Sciatic nerve (tissue), 2 donors: Measurements from ENCODE around the gene KLF15. TPM values are rescaled to one million over a fixed set of nuclear protein-coding genes. Genes with fewer than 3 reads are reported as not detected.

Experiments
- ATAC-seq: fragments of 200-7000 bp; cut with Tn5 transposase; one replicate; pipeline ENCODE4 v1.9.1; 2020; ENCODE audit warnings: mild to moderate bottlenecking, moderate library complexity
- DNase-seq: peaks from one replicate; pipeline ENCODE4 v3.0.0-alpha.2; 2020; ENCODE audit warnings: low spot score
- intact Hi-C: fragments of 100-400 bp; cut with DNase I; formaldehyde crosslinking; loops from one replicate; pipeline ENCODE4 v1.14.2; 2022
- total RNA-seq: library from RNA; stranded (reverse); fragmentation: NEBNext Ultra II Directional; extraction: Animal tissue kit (Norgen Biotek cat#: 25700); gene quantifications from one replicate; pipeline ENCODE4 v1.2.1, GENCODE V29; 2021
- donor health status: DM: no; HTN: no; CAD: no.
- donor health status: DM: no; HTN: no; CAD: no.

Gene KLF15
- total RNA-seq, 1 donor from 2014 or later, result 22.7 TPM

- DNase-seq (no peak), ATAC-seq (no peak)
- intact Hi-C loops, result no loop called here
Measured at GRCh38 chr3:126300001-126300760, 57.0 kb downstream of the KLF15 start.

GRCh38 chr3:126295407-126295939 is 61.7 kb downstream of the KLF15 start:
- intact Hi-C loops, result no loop called here
- peak; percentile 43 for ATAC-seq
- DNase-seq, result no peak

GRCh38 chr3:126294211-126294808 is 62.9 kb downstream of the KLF15 start:
- DNase-seq, result no peak
- intact Hi-C loops, result no loop called here
- ATAC-seq, result peak; percentile 25

GRCh38 chr3:126293370-126294082 is 63.7 kb downstream of the KLF15 start:
- intact Hi-C loops, result no loop called here
- ATAC-seq (no peak), DNase-seq (no peak)

Other genes starting within 250 kb of the KLF15 start
- gene ALDH1L1, start 176.8 kb downstream of the KLF15 start, total RNA-seq, result 4.1 TPM
- 1.5 TPM for gene CFAP100, start 37.5 kb upstream of the KLF15 start, total RNA-seq
- 39.7 TPM for gene ZXDC, start 118.5 kb upstream of the KLF15 start, total RNA-seq
- not detected for gene UROC1, start 160.4 kb upstream of the KLF15 start, total RNA-seq
- 0.89 TPM for gene CHST13, start 166.7 kb upstream of the KLF15 start, total RNA-seq
- not detected for gene C3orf22, start 201.5 kb upstream of the KLF15 start, total RNA-seq